HL-60 (cell line): ENCODE results near the gene ZNF471.

Experiments
- GABPA ChIP-seq: IDR thresholded peaks from 2 replicates; pipeline ENCODE4 v1.6.1; 2012; ENCODE audit warnings: low read depth
- SPI1 ChIP-seq: IDR thresholded peaks from 2 replicates; pipeline ENCODE4 v1.6.1; 2012; ENCODE audit warnings: low read depth, mild to moderate bottlenecking, borderline replicate concordance
- TF ChIP-seq, protein P1 (sequence below): IDR thresholded peaks from one replicate; pipeline ENCODE4 v1.5.1; 2011; ENCODE audit warnings: low read length, control low read depth, inconsistent platforms; ENCODE audit not compliant: insufficient read depth

DNA sequence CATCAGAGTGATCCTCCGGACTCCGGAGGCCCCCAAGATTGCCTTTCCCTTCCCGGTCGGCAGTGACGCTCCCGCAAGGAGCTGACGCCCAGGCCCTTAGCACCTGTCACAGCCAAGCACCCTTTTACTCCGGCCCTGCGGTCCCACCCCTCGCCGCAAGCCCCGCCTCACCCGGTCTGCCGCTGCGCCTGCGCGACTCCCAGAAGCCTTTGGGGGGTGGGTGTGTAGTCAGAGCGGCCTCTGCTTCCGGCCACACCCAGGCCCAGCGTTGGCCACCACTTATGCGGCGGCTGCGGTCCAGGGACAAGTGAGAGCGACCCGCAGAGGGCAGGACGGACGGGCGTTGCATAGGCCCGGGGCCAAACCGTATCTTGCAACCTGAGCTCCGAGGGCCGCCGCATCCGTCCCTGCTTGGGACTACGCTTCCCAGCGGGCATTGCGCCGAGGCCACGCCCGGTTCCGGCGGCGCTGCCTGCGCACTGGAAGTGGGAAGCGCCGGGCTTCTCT is 30.7 kb downstream of the ZNF471 start:
- TF ChIP-seq, protein P1, sequence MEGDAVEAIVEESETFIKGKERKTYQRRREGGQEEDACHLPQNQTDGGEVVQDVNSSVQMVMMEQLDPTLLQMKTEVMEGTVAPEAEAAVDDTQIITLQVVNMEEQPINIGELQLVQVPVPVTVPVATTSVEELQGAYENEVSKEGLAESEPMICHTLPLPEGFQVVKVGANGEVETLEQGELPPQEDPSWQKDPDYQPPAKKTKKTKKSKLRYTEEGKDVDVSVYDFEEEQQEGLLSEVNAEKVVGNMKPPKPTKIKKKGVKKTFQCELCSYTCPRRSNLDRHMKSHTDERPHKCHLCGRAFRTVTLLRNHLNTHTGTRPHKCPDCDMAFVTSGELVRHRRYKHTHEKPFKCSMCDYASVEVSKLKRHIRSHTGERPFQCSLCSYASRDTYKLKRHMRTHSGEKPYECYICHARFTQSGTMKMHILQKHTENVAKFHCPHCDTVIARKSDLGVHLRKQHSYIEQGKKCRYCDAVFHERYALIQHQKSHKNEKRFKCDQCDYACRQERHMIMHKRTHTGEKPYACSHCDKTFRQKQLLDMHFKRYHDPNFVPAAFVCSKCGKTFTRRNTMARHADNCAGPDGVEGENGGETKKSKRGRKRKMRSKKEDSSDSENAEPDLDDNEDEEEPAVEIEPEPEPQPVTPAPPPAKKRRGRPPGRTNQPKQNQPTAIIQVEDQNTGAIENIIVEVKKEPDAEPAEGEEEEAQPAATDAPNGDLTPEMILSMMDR, result no peak
- TF ChIP-seq SPI1, result no peak
- TF ChIP-seq GABPA, result peak; percentile 73
